Neural progenitor cell (in vitro differentiated cells): ENCODE measurements around the gene AGMO. TPM values are rescaled to one million over a fixed set of nuclear protein-coding genes. Genes with fewer than 3 reads are reported as not detected.

Experiments
- DNase-seq: peaks from one replicate; pipeline ENCODE4 v3.0.0-alpha.2; 2016; ENCODE audit warnings: low spot score
- H2AFZ ChIP-seq: fragments of 200-600 bp; sonication (generic); replicated peaks from 2 replicates; pipeline ENCODE4 v1.6.1; 2016; ENCODE audit warnings: antibody characterized with exemption
- H3F3A ChIP-seq: fragments of 200-600 bp; sonication (generic); 2 replicates; pipeline ENCODE4 v1.6.1; 2016; ENCODE audit warnings: antibody characterized with exemption, low read depth
- H3K27ac ChIP-seq: fragments of 200-600 bp; sonication (generic); 2 replicates; pipeline ENCODE4 v1.5.1; 2016; ENCODE audit warnings: mild to moderate bottlenecking
- H3K27me3 ChIP-seq: fragments of 200-600 bp; sonication (generic); 2 replicates; pipeline ENCODE4 v1.6.1; 2016; ENCODE audit warnings: mild to moderate bottlenecking, moderate library complexity
- H3K36me3 ChIP-seq: fragments of 200-600 bp; sonication (generic); 2 replicates; pipeline ENCODE4 v1.5.1; 2016
- H3K4me1 ChIP-seq: fragments of 200-600 bp; sonication (generic); 2 replicates; pipeline ENCODE4 v1.6.1; 2016; ENCODE audit warnings: mixed run types
- H3K4me2 ChIP-seq: fragments of 200-600 bp; sonication (generic); 2 replicates; pipeline ENCODE4 v1.6.1; 2016
- H3K4me3 ChIP-seq: fragments of 200-600 bp; sonication (generic); 2 replicates; pipeline ENCODE4 v1.5.1; 2016
- H3K79me2 ChIP-seq: fragments of 200-600 bp; sonication (generic); 2 replicates; pipeline ENCODE4 v1.6.1; 2016; ENCODE audit warnings: low read depth
- H3K9ac ChIP-seq: fragments of 200-600 bp; sonication (generic); 2 replicates; pipeline ENCODE4 v1.6.1; 2016
- H3K9me3 ChIP-seq: fragments of 200-600 bp; sonication (generic); 2 replicates; pipeline ENCODE4 v1.5.1; 2016; ENCODE audit warnings: low read depth
- H4K20me1 ChIP-seq: fragments of 200-600 bp; sonication (generic); 2 replicates; pipeline ENCODE4 v1.6.1; 2016; ENCODE audit warnings: low read depth
- H3K27ac Mint-ChIP-seq: 3 replicates; pipeline ENCODE4 v1.8.0; 2021; ENCODE audit warnings: mixed read lengths
- H3K27me3 Mint-ChIP-seq: 2 replicates; pipeline ENCODE4 v1.8.0; 2022; ENCODE audit warnings: low read depth, mild to moderate bottlenecking, inconsistent platforms, moderate library complexity, mixed read lengths; ENCODE audit not compliant: insufficient read depth
- H3K36me3 Mint-ChIP-seq: 3 replicates; pipeline ENCODE4 v1.8.0; 2021; ENCODE audit warnings: mixed read lengths
- H3K4me1 Mint-ChIP-seq: 3 replicates; pipeline ENCODE4 v1.8.0; 2021; ENCODE audit warnings: mixed read lengths
- H3K4me3 Mint-ChIP-seq: 3 replicates; pipeline ENCODE4 v1.8.0; 2021; ENCODE audit warnings: mild to moderate bottlenecking, moderate library complexity, mixed read lengths
- H3K9me3 Mint-ChIP-seq: 3 replicates; pipeline ENCODE4 v1.8.0; 2020; ENCODE audit warnings: mixed read lengths
- EZH2 ChIP-seq: fragments of 200-600 bp; sonication (generic); IDR thresholded peaks from 2 replicates; pipeline ENCODE4 v1.6.1; 2017; ENCODE audit warnings: antibody characterized with exemption, mild to moderate bottlenecking, moderate library complexity
- EZH2phosphoT487 ChIP-seq: fragments of 200-600 bp; sonication (generic); IDR thresholded peaks from 2 replicates; pipeline ENCODE4 v1.6.1; 2017; ENCODE audit warnings: antibody characterized with exemption
- total RNA-seq: library from RNA; depleted of rRNA; stranded (reverse); fragments of >200 nt; gene quantifications from 2 replicates; pipeline ENCODE4 v1.2.3, GENCODE V29; 2015; ENCODE audit warnings: low replicate concordance
- TF ChIP-seq, protein P1 (sequence below): fragments of 200-600 bp; sonication (generic); IDR thresholded peaks from 2 replicates; pipeline ENCODE4 v1.5.1; 2017; ENCODE audit warnings: antibody characterized with exemption, mild to moderate bottlenecking

The AGMO gene
- total RNA-seq, 1 donor from 2014 or later: 0.30 TPM

DNA sequence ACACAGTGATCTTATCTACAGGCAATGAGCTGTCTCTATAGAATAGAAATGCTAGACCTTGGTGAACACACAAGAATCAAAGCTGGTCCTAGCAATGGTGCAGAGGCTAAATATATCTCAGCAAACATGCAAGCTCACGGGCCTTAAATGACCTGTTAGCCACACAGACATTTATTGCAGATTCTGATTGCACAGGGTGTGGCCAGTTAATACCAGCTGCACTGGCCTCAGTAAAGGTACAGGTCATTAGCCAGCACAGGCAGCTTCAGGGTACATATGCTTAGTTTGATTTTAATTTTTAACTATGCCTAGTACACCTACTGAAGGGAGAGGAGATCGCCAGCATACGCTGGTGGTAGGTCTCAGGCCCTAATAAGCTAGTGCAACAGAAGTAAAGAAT lies 393.9 kb downstream of the AGMO start:
- TF ChIP-seq, protein P1, sequence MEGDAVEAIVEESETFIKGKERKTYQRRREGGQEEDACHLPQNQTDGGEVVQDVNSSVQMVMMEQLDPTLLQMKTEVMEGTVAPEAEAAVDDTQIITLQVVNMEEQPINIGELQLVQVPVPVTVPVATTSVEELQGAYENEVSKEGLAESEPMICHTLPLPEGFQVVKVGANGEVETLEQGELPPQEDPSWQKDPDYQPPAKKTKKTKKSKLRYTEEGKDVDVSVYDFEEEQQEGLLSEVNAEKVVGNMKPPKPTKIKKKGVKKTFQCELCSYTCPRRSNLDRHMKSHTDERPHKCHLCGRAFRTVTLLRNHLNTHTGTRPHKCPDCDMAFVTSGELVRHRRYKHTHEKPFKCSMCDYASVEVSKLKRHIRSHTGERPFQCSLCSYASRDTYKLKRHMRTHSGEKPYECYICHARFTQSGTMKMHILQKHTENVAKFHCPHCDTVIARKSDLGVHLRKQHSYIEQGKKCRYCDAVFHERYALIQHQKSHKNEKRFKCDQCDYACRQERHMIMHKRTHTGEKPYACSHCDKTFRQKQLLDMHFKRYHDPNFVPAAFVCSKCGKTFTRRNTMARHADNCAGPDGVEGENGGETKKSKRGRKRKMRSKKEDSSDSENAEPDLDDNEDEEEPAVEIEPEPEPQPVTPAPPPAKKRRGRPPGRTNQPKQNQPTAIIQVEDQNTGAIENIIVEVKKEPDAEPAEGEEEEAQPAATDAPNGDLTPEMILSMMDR: no peak
- TF ChIP-seq EZH2phosphoT487 (no peak), EZH2 (no peak)
- H3K9me3 ChIP-seq: no peaks in the 10 kb centered on the region
- H3K36me3 Mint-ChIP-seq: no peaks in the 10 kb centered on the region
- H3K79me2 ChIP-seq: no peaks in the 10 kb centered on the region
- no peak overlapping the region for H3K27ac Mint-ChIP-seq
- no peaks in the 10 kb centered on the region for H3K36me3 ChIP-seq
- H3K4me3 ChIP-seq: no peak overlapping the region
- no peaks in the 10 kb centered on the region for H3K4me1 ChIP-seq
- no peak overlapping the region for H3K4me3 Mint-ChIP-seq
- no peak overlapping the region for H3K27ac ChIP-seq
- no peak for DNase-seq
- H3F3A ChIP-seq: no peaks in the 10 kb centered on the region
- H3K9me3 Mint-ChIP-seq: no peaks in the 10 kb centered on the region
- no peaks in the 10 kb centered on the region for H3K27me3 ChIP-seq
- no peak overlapping the region for H2AFZ ChIP-seq
- no peaks in the 10 kb centered on the region for H4K20me1 ChIP-seq
- peaks cover 8% of the 10 kb centered on the region for H3K4me1 Mint-ChIP-seq
- no peak overlapping the region for H3K4me2 ChIP-seq
- no peaks in the 10 kb centered on the region for H3K27me3 Mint-ChIP-seq
- no peak overlapping the region for H3K9ac ChIP-seq

DNA sequence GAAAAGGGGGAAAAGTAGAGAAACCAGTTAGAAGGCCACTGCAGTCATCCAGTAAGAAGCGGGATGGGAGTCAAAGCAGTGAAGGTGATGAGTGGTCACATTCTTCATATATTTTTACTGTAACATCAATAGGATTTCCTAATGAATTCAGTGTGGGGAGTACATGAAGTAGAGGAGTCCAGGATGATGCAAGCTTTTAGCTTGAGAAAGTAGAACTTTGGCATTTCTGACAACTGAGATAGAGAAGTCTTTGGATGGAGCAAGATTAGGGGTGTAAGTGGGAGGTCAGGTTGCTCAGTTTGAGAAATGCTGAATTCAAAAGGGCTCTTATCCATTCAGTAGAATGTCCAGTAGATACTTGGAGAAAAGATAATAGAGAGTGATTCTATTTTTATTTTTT lies 395.2 kb downstream of the AGMO start:
- Histone ChIP-seq H3K4me1 (no peaks in the 10 kb centered on the region), H3K4me3 (no peak overlapping the region), H3F3A (no peaks in the 10 kb centered on the region), H3K9ac (no peak overlapping the region), H3K36me3 (no peaks in the 10 kb centered on the region), H2AFZ (no peak overlapping the region), H4K20me1 (no peaks in the 10 kb centered on the region), H3K27me3 (no peaks in the 10 kb centered on the region), H3K27ac (no peak overlapping the region), H3K79me2 (no peaks in the 10 kb centered on the region), H3K4me2 (no peak overlapping the region), H3K9me3 (no peaks in the 10 kb centered on the region)
- Mint-ChIP-seq H3K4me1 (peaks cover 8% of the 10 kb centered on the region), H3K36me3 (no peaks in the 10 kb centered on the region), H3K27ac (no peak overlapping the region), H3K9me3 (no peaks in the 10 kb centered on the region), H3K4me3 (no peak overlapping the region), H3K27me3 (no peaks in the 10 kb centered on the region)
- TF ChIP-seq EZH2 (no peak), EZH2phosphoT487 (no peak)
- TF ChIP-seq, protein P1: no peak
- DNase-seq: no peak

DNA sequence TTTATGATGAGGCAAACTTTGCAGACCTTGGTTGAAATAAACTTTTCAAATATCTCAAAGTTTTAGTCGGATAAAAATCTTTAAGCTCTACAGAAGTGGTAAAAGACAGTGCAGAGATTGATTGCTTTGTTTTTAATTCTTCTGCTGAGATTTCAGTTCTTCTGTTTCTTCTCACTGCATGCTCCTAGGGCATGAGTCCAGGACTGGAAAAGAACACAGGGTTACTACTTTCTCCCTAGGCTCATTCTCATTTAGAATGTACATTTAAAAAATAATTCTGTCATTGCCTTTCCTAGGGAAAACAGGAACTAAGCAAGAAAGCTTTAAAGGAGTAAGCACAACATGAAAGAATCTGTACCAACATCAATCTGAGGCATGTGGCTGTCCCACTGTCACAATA lies 402.6 kb downstream of the AGMO start:
- Histone ChIP-seq H3K4me1 (no peaks in the 10 kb centered on the region), H3K27me3 (no peaks in the 10 kb centered on the region), H3K9ac (no peak overlapping the region), H2AFZ (no peak overlapping the region), H3K79me2 (no peaks in the 10 kb centered on the region), H3K4me3 (no peak overlapping the region), H3K9me3 (no peaks in the 10 kb centered on the region), H3K36me3 (no peaks in the 10 kb centered on the region), H3F3A (no peaks in the 10 kb centered on the region), H4K20me1 (no peaks in the 10 kb centered on the region), H3K27ac (no peak overlapping the region), H3K4me2 (no peak overlapping the region)
- no peaks in the 10 kb centered on the region for H3K27me3 Mint-ChIP-seq
- H3K27ac Mint-ChIP-seq: no peak overlapping the region
- H3K36me3 Mint-ChIP-seq: no peaks in the 10 kb centered on the region
- no peak for DNase-seq
- peaks cover 6% of the 10 kb centered on the region for H3K4me1 Mint-ChIP-seq
- no peak overlapping the region for H3K4me3 Mint-ChIP-seq
- no peaks in the 10 kb centered on the region for H3K9me3 Mint-ChIP-seq
- no peak for TF ChIP-seq EZH2phosphoT487
- TF ChIP-seq, protein P1: no peak
- no peak for TF ChIP-seq EZH2
